GM12873 (cell line): ENCODE results near the gene NOP9.

Experiments used
- CTCF ChIP-seq: IDR thresholded peaks from 2 replicates; pipeline ENCODE4 v1.5.1; 2012; ENCODE audit warnings: low read depth, mild to moderate bottlenecking, moderate library complexity, low read length, control low read depth; ENCODE audit not compliant: insufficient read depth; ENCODE audit errors: missing control alignments

NOP9 gene

GRCh38 chr14:24267516-24267915 lies 32.1 kb upstream of the NOP9 start:
- no peak for TF ChIP-seq CTCF

GRCh38 chr14:24268225-24268624 lies 31.4 kb upstream of the NOP9 start:
- no peak for TF ChIP-seq CTCF

GRCh38 chr14:24269368-24269767 lies 30.3 kb upstream of the NOP9 start:
- no peak for TF ChIP-seq CTCF

GRCh38 chr14:24269910-24270536 lies 29.6 kb upstream of the NOP9 start:
- no peak for TF ChIP-seq CTCF

- TF ChIP-seq CTCF = no peak
Measured at GRCh38 chr14:24270537-24271133, 29.0 kb upstream of the NOP9 start.

- TF ChIP-seq CTCF = peak; percentile 80
Measured at GRCh38 chr14:24271134-24271833, 28.4 kb upstream of the NOP9 start, which contains the start of gene RABGGTA. Gene RABGGTA, minus strand, starts transcription at chr14:24271597. Its CDS starts 482 bp downstream, at chr14:24271115.

GRCh38 chr14:24271834-24272263 lies 27.8 kb upstream of the NOP9 start:
- TF ChIP-seq CTCF = no peak
